ENCODE results near the gene ASAP3.

ASAP3 gene

GRCh38 chr1:23461050-23461449, 22.9 kb downstream of the ASAP3 start:
- TF ChIP-seq ZFP3 (CRISPR knock-in tag; IDR thresholded peaks at IDR 0.05): no peak
- TF ChIP-seq RARB (CRISPR knock-in tag; IDR thresholded peaks at IDR 0.05): no peak
- no peak for TF ChIP-seq ZC3H10 (CRISPR knock-in tag; IDR thresholded peaks at IDR 0.05)
- no peak for TF ChIP-seq ZNF565 (CRISPR knock-in tag; conservative IDR thresholded peaks at IDR 0.05; ENCODE audit: low read depth)
- TF ChIP-seq TSHZ2 (CRISPR knock-in tag; IDR thresholded peaks at IDR 0.05): no peak
- no peak for TF ChIP-seq TOX (CRISPR knock-in tag; IDR thresholded peaks at IDR 0.05; ENCODE audit: borderline replicate concordance)
- no peak for TF ChIP-seq CREB5 (CRISPR knock-in tag; IDR thresholded peaks at IDR 0.05; ENCODE audit: low read depth)
- TF ChIP-seq ISL1 (CRISPR knock-in tag; IDR thresholded peaks at IDR 0.05): no peak
- TF ChIP-seq PATZ1 (CRISPR knock-in tag; IDR thresholded peaks at IDR 0.05; ENCODE audit: borderline replicate concordance): no peak
- no peak for TF ChIP-seq ARNTL (CRISPR knock-in tag; IDR thresholded peaks at IDR 0.05; ENCODE audit: borderline replicate concordance, low read depth)
- TF ChIP-seq OSR1 (CRISPR knock-in tag; IDR thresholded peaks at IDR 0.05): no peak
- TF ChIP-seq POU6F1 (CRISPR knock-in tag; IDR thresholded peaks at IDR 0.05; ENCODE audit: borderline replicate concordance, low read depth): no peak

GRCh38 chr1:23460519-23460918, 23.5 kb downstream of the ASAP3 start:
- no peak for ATAC-seq
- TF ChIP-seq BACH2 (CRISPR knock-in tag; IDR thresholded peaks at IDR 0.05; ENCODE audit: borderline replicate concordance) (no peak), ZNF8 (CRISPR knock-in tag; IDR thresholded peaks at IDR 0.05) (no peak), OSR1 (CRISPR knock-in tag; IDR thresholded peaks at IDR 0.05) (no peak), GLIS3 (CRISPR knock-in tag; IDR thresholded peaks at IDR 0.05) (no peak), ARNTL (CRISPR knock-in tag; IDR thresholded peaks at IDR 0.05; ENCODE audit: borderline replicate concordance, low read depth) (no peak), SNAI2 (CRISPR knock-in tag; IDR thresholded peaks at IDR 0.05) (no peak), CSDC2 (CRISPR knock-in tag; IDR thresholded peaks at IDR 0.05) (no peak), ISL1 (CRISPR knock-in tag; IDR thresholded peaks at IDR 0.05) (no peak), CSRNP3 (CRISPR knock-in tag; IDR thresholded peaks at IDR 0.05) (no peak), ZNF70 (CRISPR knock-in tag; IDR thresholded peaks at IDR 0.05) (no peak), TSHZ2 (CRISPR knock-in tag; IDR thresholded peaks at IDR 0.05) (no peak), ZFP30 (CRISPR knock-in tag; IDR thresholded peaks at IDR 0.05) (no peak), ESRRG (CRISPR knock-in tag; IDR thresholded peaks at IDR 0.05) (no peak), ZC3H10 (CRISPR knock-in tag; IDR thresholded peaks at IDR 0.05) (no peak), ZNF565 (CRISPR knock-in tag; conservative IDR thresholded peaks at IDR 0.05; ENCODE audit: low read depth) (no peak), ZFP3 (CRISPR knock-in tag; IDR thresholded peaks at IDR 0.05) (no peak), POU6F1 (CRISPR knock-in tag; IDR thresholded peaks at IDR 0.05; ENCODE audit: borderline replicate concordance, low read depth) (no peak)

More at GRCh38 chr1:23461050-23461449, 22.9 kb downstream of the ASAP3 start:
- no peak for ATAC-seq
